HepG2 (cell line): ENCODE measurements around the gene OAS2. TPM values are rescaled to one million over a fixed set of nuclear protein-coding genes. Genes with fewer than 3 reads are reported as not detected.
A peak's percentile ranks its signal among the peaks of the same experiment; 100 is the strongest.

Experiments used
- ATAC-seq: fragments of 200-7000 bp; cut with Tn5 transposase; 3 replicates; pipeline ENCODE4 v1.9.1; 2020; ENCODE audit warnings: mild to moderate bottlenecking, moderate library complexity
- BruUV-seq: library from RNA; stranded (reverse); fragments of 400-500 nt; replicated peaks from 2 replicates; lab custom pipeline; 2021; lab: Mats Ljungman, UMichigan
- CTCF ChIA-PET: fragments of 300-600 bp; formaldehyde crosslinking; extraction: SDS; loops from one replicate; lab custom pipeline; 2021; ENCODE audit warnings: low total read pairs, inconsistent platforms, low intra/inter-chr PET ratio; lab: Yijun Ruan, JAX
- POLR2A ChIA-PET: fragments of 350-600 bp; sonication (Branson Sonifier 250); formaldehyde crosslinking; loops from one replicate; lab custom pipeline; 2020; ENCODE audit warnings: antibody characterized with exemption, inconsistent platforms; lab: Yijun Ruan, JAX
- DNase-seq: peaks from one replicate; pipeline ENCODE4 v3.0.0-alpha.2; 2015; ENCODE audit warnings: low spot score
- FAIRE-seq: peaks from 3 replicates; lab custom pipeline; 2011; peaks lifted over from hg19 to GRCh38; lab: Jason Lieb, UNC
- H2AFZ ChIP-seq: one replicate; pipeline ENCODE4 v1.6.1; 2011; ENCODE audit warnings: low read length, inconsistent platforms
- H3K27ac ChIP-seq: fragments of 300-600 bp; 3 replicates; pipeline ENCODE4 v1.8.0; 2011; ENCODE audit warnings: mixed run types, mild to moderate bottlenecking, mixed read lengths, low read length, inconsistent platforms; ENCODE audit not compliant: insufficient read depth; ENCODE audit errors: extremely low read length
- H3K27me3 ChIP-seq, 2 experiments: fragments of 200-600 bp in 1 of 2; 2 replicates in 1 of 2; 3 replicates in 1 of 2; pipeline versions ENCODE4 v1.6.0 to v1.8.0; 2011; ENCODE audit warnings: low read length in 2 of 2, mild to moderate bottlenecking in 2 of 2, moderate library complexity in 2 of 2, inconsistent platforms in 1 of 2; ENCODE audit not compliant: insufficient read depth in 2 of 2, control insufficient read depth in 1 of 2
- H3K36me3 ChIP-seq, 2 experiments: fragments of 200-600 bp in 1 of 2; replicated peaks in 1 of 2; 2 replicates in 1 of 2; 3 replicates in 1 of 2; pipeline versions ENCODE4 v1.5.1 to v1.8.0; 2011; ENCODE audit warnings: low read length in 2 of 2, inconsistent platforms in 1 of 2; ENCODE audit not compliant: insufficient read depth in 2 of 2, control insufficient read depth in 1 of 2
- H3K4me1 ChIP-seq: 2 replicates; pipeline ENCODE4 v1.5.1; 2012; ENCODE audit warnings: low read length, inconsistent platforms; ENCODE audit not compliant: insufficient read depth
- H3K4me2 ChIP-seq: 2 replicates; pipeline ENCODE4 v1.6.0; 2011; ENCODE audit warnings: low read depth, low read length, inconsistent platforms
- H3K4me3 ChIP-seq, 3 experiments: fragments of 200-600 bp in 1 of 3; sonication (generic), shearing (Covaris generic) in 1 of 3; replicated peaks in 1 of 3; 2 replicates each; pipeline ENCODE4 v1.5.1; 2011 to 2016; ENCODE audit warnings: low read length in 3 of 3, inconsistent platforms in 2 of 3, low read depth in 2 of 3, mild to moderate bottlenecking in 2 of 3, control low read depth in 1 of 3, mixed read lengths in 1 of 3; ENCODE audit not compliant: insufficient read depth in 1 of 3
- H3K79me2 ChIP-seq: one replicate; pipeline ENCODE4 v1.6.1; 2011; ENCODE audit warnings: low read length, inconsistent platforms; ENCODE audit not compliant: insufficient read depth
- H3K9ac ChIP-seq: 2 replicates; pipeline ENCODE4 v1.6.0; 2011; ENCODE audit warnings: mild to moderate bottlenecking, low read depth, low read length, inconsistent platforms; ENCODE audit not compliant: insufficient read depth
- H3K9me3 ChIP-seq: 2 replicates; pipeline ENCODE4 v1.5.1; 2012; ENCODE audit warnings: mild to moderate bottlenecking, low read length
- H4K20me1 ChIP-seq: 2 replicates; pipeline ENCODE4 v1.6.0; 2011; ENCODE audit warnings: inconsistent platforms, mild to moderate bottlenecking, low read length, moderate library complexity; ENCODE audit not compliant: insufficient read depth
- FIP1L1 ChIP-seq: fragments of 200-400 bp; formaldehyde crosslinking; IDR thresholded peaks from 2 replicates; pipeline ENCODE4 v1.6.1; 2018; ENCODE audit warnings: low read depth, mild to moderate bottlenecking, low read length, moderate library complexity, borderline replicate concordance; ENCODE audit not compliant: insufficient read depth
- YEATS2 ChIP-seq: sonication (generic); formaldehyde crosslinking; IDR thresholded peaks from 2 replicates; pipeline ENCODE4 v1.4.0; 2020; ENCODE audit warnings: missing genetic modification reagents, borderline replicate concordance
- ZNF318 ChIP-seq: sonication (generic); formaldehyde crosslinking; IDR thresholded peaks from 2 replicates; pipeline ENCODE4 v1.4.0; 2020; ENCODE audit warnings: mild to moderate bottlenecking, missing genetic modification reagents
- WGBS: methylation state at CpG from one replicate; pipeline ENCODE4 v1.1.6; 2017; ENCODE audit warnings: low lambda C conversion rate; 5-methylcytosine and 5-hydroxymethylcytosine counted together
- in situ Hi-C: cut with HindIII; loops from 2 replicates; pipeline ENCODE4 v1.10.0; 2017; ENCODE audit warnings: low pct_unique_long_range_greater_than_20kb; ENCODE audit not compliant: extremely low pct_ligation_motif_present
- intact Hi-C: fragments of 100-400 bp; cut with micrococcal nuclease; formaldehyde crosslinking; loops from one replicate; pipeline ENCODE4 v1.10.0; 2022; ENCODE audit not compliant: unreplicated experiment
- polyA plus RNA-seq, 8 experiments: library from polyadenylated mRNA; depleted of rRNA in 3 of 8; stranded (reverse) in 7 of 8; unstranded in 1 of 8; fragments of >200 nt; fragmentation: Illumina TruSeq in 4 of 8; extraction: Trizol in 4 of 8; gene quantifications; 2 replicates each; pipeline versions ENCODE4 v1.2.1 to v1.2.3, GENCODE V29; 2011 to 2016; ENCODE audit warnings: low read depth in 4 of 8, missing spikeins in 1 of 8, mixed read lengths in 1 of 8; ENCODE audit not compliant: insufficient read depth in 1 of 8
- total RNA-seq, 5 experiments: library from RNA; depleted of rRNA; stranded (reverse); fragments of >200 nt; fragmentation: Illumina TruSeq; extraction: Trizol; gene quantifications; 2 replicates each; pipeline ENCODE4 v1.2.3, GENCODE V29; 2016; ENCODE audit warnings: low read depth in 1 of 5

OAS2 gene
- total and polyA plus RNA-seq, 2 of the 13 experiments (the other 11 are each of a cell fraction or from before 2014, with no cell fraction given), result 0.05 to 0.24 TPM

- H3K4me3 ChIP-seq, result peak overlapping the region in 1 of 3 experiments; percentile 70; a peak in 2 of 6 replicates
- no peak for FAIRE-seq
- no peak for TF ChIP-seq FIP1L1
- TF ChIP-seq, all 625 proteins: peak for 0
- H3K27me3 ChIP-seq, result peaks cover 0 to 2% of the 10 kb centered on the region in 2 experiments; a peak in 1 of 5 replicates
- in situ Hi-C loops (no loop called here), intact Hi-C loops (loop anchor here (5.0 kb wide), 1 partner anchor 77 kb away; no protein-coding TSS in a partner anchor)
- ChIA-PET CTCF (no interaction called here), POLR2A (no interaction called here)
- no TSS peak for BruUV-seq
- no peak overlapping the region for H3K27ac ChIP-seq
- no peak overlapping the region for H3K9ac ChIP-seq
- no peaks in the 10 kb centered on the region for H3K36me3 ChIP-seq
- 50% methylated on average over 6 of the region's 6 CpGs for WGBS
- no peak overlapping the region for H2AFZ ChIP-seq
- H4K20me1 ChIP-seq, result no peaks in the 10 kb centered on the region
- ATAC-seq (no peak), DNase-seq (no peak)
- H3K4me2 ChIP-seq, result peak overlapping the region; percentile 88
- no peaks in the 10 kb centered on the region for H3K79me2 ChIP-seq
- no peaks in the 10 kb centered on the region for H3K9me3 ChIP-seq
- H3K4me1 ChIP-seq, result peaks cover 16% of the 10 kb centered on the region
Measured at GRCh38 chr12:112979041-112979680, 842 bp downstream of the OAS2 start.

GRCh38 chr12:112980491-112981158, 2.3 kb downstream of the OAS2 start:
- H4K20me1 ChIP-seq, result no peaks in the 10 kb centered on the region
- ChIA-PET CTCF (no interaction called here), POLR2A (no interaction called here)
- in situ Hi-C loops, result no loop called here
- no peaks in the 10 kb centered on the region for H3K9me3 ChIP-seq
- no peak for FAIRE-seq
- intact Hi-C loops, result no loop called here
- no peak for ATAC-seq
- no peak overlapping the region for H3K4me2 ChIP-seq
- H3K27ac ChIP-seq, result no peak overlapping the region
- no peaks in the 10 kb centered on the region for H3K27me3 ChIP-seq
- no TSS peak for BruUV-seq
- H3K79me2 ChIP-seq, result no peaks in the 10 kb centered on the region
- H3K9ac ChIP-seq, result no peak overlapping the region
- no peak overlapping the region for H2AFZ ChIP-seq
- peaks cover 16% of the 10 kb centered on the region for H3K4me1 ChIP-seq
- DNase-seq, result no peak
- no peak overlapping the region for H3K4me3 ChIP-seq
- no peaks in the 10 kb centered on the region for H3K36me3 ChIP-seq
- 35% methylated on average over 4 of the region's 4 CpGs for WGBS
- TF ChIP-seq ZNF318 (CRISPR knock-in tag) (no peak), YEATS2 (CRISPR knock-in tag) (no peak)
